Glomerular visceral epithelial cell (primary cell): ENCODE measurements around the gene PACRG.

ENCODE experiments used
- DNase-seq: peaks from one replicate; pipeline ENCODE4 v3.0.0-alpha.2; 2016; ENCODE audit errors: extremely low spot score

Gene PACRG

GRCh38 chr6:163351013-163351412 is 623.2 kb downstream of the PACRG start:
- no peak for DNase-seq

- no peak for DNase-seq
Observed at GRCh38 chr6:163352011-163352685, 624.4 kb downstream of the PACRG start.

- no peak for DNase-seq
Observed at GRCh38 chr6:163352966-163353365, 625.2 kb downstream of the PACRG start.

GRCh38 chr6:163354085-163354484 is 626.3 kb downstream of the PACRG start:
- peak; percentile 53 for DNase-seq

- peak; percentile 67 for DNase-seq
Observed at GRCh38 chr6:163354761-163355425, 627.1 kb downstream of the PACRG start.

- DNase-seq = peak; percentile 78
Observed at GRCh38 chr6:163355426-163355991, 627.7 kb downstream of the PACRG start.

GRCh38 chr6:163356324-163356723 is 628.5 kb downstream of the PACRG start:
- peak; percentile 89 for DNase-seq

- DNase-seq = no peak
Observed at GRCh38 chr6:163356743-163357142, 629.0 kb downstream of the PACRG start.

- DNase-seq = no peak
Observed at GRCh38 chr6:163364641-163365040, 636.9 kb downstream of the PACRG start.
